Measurements from ENCODE around the gene DENND2D.

Gene DENND2D

GRCh38 chr1:111174070-111174469, 26.4 kb downstream of the DENND2D start:
- no peak for DNase-seq

GRCh38 chr1:111172463-111172862, 28.0 kb downstream of the DENND2D start:
- DNase-seq, result no peak

GRCh38 chr1:111164151-111164550, 36.3 kb downstream of the DENND2D start:
- no peak for DNase-seq

- DNase-seq, result no peak
Measured at GRCh38 chr1:111163363-111163762, 37.1 kb downstream of the DENND2D start.

GRCh38 chr1:111162488-111162880, 38.0 kb downstream of the DENND2D start:
- DNase-seq, result no peak

- DNase-seq, result no peak
Measured at GRCh38 chr1:111161843-111162487, 38.5 kb downstream of the DENND2D start.

- no peak for DNase-seq
Measured at GRCh38 chr1:111157431-111157830, 43.0 kb downstream of the DENND2D start.

- no peak for DNase-seq
Measured at GRCh38 chr1:111154021-111154999, 46.1 kb downstream of the DENND2D start.

- no peak for DNase-seq
Measured at GRCh38 chr1:111151838-111152237, 48.6 kb downstream of the DENND2D start.

GRCh38 chr1:111148376-111148881, 52.0 kb downstream of the DENND2D start:
- DNase-seq, result no peak

- DNase-seq, result no peak
Measured at GRCh38 chr1:111147948-111148347, 52.5 kb downstream of the DENND2D start.

GRCh38 chr1:111145963-111146768, 54.3 kb downstream of the DENND2D start:
- no peak for DNase-seq

GRCh38 chr1:111145542-111145941, 54.9 kb downstream of the DENND2D start:
- no peak for DNase-seq

GRCh38 chr1:111142356-111142975, 58.0 kb downstream of the DENND2D start:
- no peak for DNase-seq

GRCh38 chr1:111141245-111142220, 58.9 kb downstream of the DENND2D start:
- DNase-seq, result no peak

GRCh38 chr1:111140680-111140967, 59.8 kb downstream of the DENND2D start:
- peak in 1 of 2 experiments; percentile 69 for DNase-seq

- peak; percentile 95 to 98 for DNase-seq
Measured at GRCh38 chr1:111139956-111140679, 60.3 kb downstream of the DENND2D start, which contains the start of the genes CEPT1 and DRAM2. CEPT1 (plus strand) TSS chr1:111140223; CDS start chr1:111147715, 7,492 bp downstream. DRAM2 (minus strand) TSS chr1:111140093; CDS start chr1:111131554, 8,539 bp downstream.

- DNase-seq, result peak; percentile 85 to 89
Measured at GRCh38 chr1:111139324-111139955, 61.0 kb downstream of the DENND2D start.
